ENCODE measurements around the gene NCAPD2.

The NCAPD2 gene

GRCh38 chr12:6563448-6564050 is 69.6 kb downstream of the NCAPD2 start:
- no peak overlapping the region for H2AK5ac ChIP-seq (ENCODE audit: low read length)
- no peak overlapping the region for H3K18ac ChIP-seq (ENCODE audit: low read length)
- peaks cover 18% of the 10 kb centered on the region for H3K79me2 ChIP-seq (ENCODE audit: control insufficient read depth, insufficient read depth, low read length)
- no peak overlapping the region for H2BK5ac ChIP-seq (ENCODE audit: low read length)
- peaks cover 21% of the 10 kb centered on the region for H3K36me3 ChIP-seq (ENCODE audit: control insufficient read depth, insufficient read depth, low read length)
- H3K79me1 ChIP-seq (ENCODE audit: low read length): peaks cover 16% of the 10 kb centered on the region
- H3K23ac ChIP-seq (ENCODE audit: low read length): no peak overlapping the region
- H3K4me1 ChIP-seq (ENCODE audit: control insufficient read depth, low read depth, low read length): no peaks in the 10 kb centered on the region
- no peak overlapping the region for H3K9ac ChIP-seq (ENCODE audit: low read length)
- no peak overlapping the region for H4K8ac ChIP-seq (ENCODE audit: low read depth, low read length)
- no peak overlapping the region for H4K5ac ChIP-seq (ENCODE audit: low read length)
- H3K56ac ChIP-seq (ENCODE audit: low read length): no peak overlapping the region
- no CpG with 5 or more reads among the region's 8 CpGs for WGBS (ENCODE audit: extremely low coverage, insufficient coverage, low lambda C conversion rate)
- H3K27ac ChIP-seq (ENCODE audit: low read depth, low read length): no peak overlapping the region
- H3K4me2 ChIP-seq (ENCODE audit: low read length): no peak overlapping the region
- H2BK120ac ChIP-seq (ENCODE audit: low read depth, low read length): no peak overlapping the region
- H3K27me3 ChIP-seq (ENCODE audit: insufficient read depth, low read length, poor library complexity): no peaks in the 10 kb centered on the region
- H3K4ac ChIP-seq (ENCODE audit: low read depth, low read length): no peak overlapping the region
- DNase-seq: peak; percentile 73
- H2BK15ac ChIP-seq (replicated peaks; ENCODE audit: low read depth): no peak overlapping the region
- H3K4me3 ChIP-seq (ENCODE audit: low read length): no peak overlapping the region

GRCh38 chr12:6567112-6567670 is 73.3 kb downstream of the NCAPD2 start:
- H2BK5ac ChIP-seq (ENCODE audit: low read length): no peak overlapping the region
- H2AK5ac ChIP-seq (ENCODE audit: low read length): no peak overlapping the region
- H3K36me3 ChIP-seq (ENCODE audit: control insufficient read depth, insufficient read depth, low read length): peaks cover 14% of the 10 kb centered on the region
- H3K56ac ChIP-seq (ENCODE audit: low read length): peak overlapping the region; percentile 100
- H3K4ac ChIP-seq (ENCODE audit: low read depth, low read length): no peak overlapping the region
- H2BK120ac ChIP-seq (ENCODE audit: low read depth, low read length): no peak overlapping the region
- no peaks in the 10 kb centered on the region for H3K27me3 ChIP-seq (ENCODE audit: insufficient read depth, low read length, poor library complexity)
- no peaks in the 10 kb centered on the region for H3K4me1 ChIP-seq (ENCODE audit: control insufficient read depth, low read depth, low read length)
- WGBS (ENCODE audit: extremely low coverage, insufficient coverage, low lambda C conversion rate): no CpG with 5 or more reads among the region's 8 CpGs
- no peak overlapping the region for H3K18ac ChIP-seq (ENCODE audit: low read length)
- H3K23ac ChIP-seq (ENCODE audit: low read length): no peak overlapping the region
- H3K27ac ChIP-seq (ENCODE audit: low read depth, low read length): no peak overlapping the region
- H4K8ac ChIP-seq (ENCODE audit: low read depth, low read length): no peak overlapping the region
- H4K5ac ChIP-seq (ENCODE audit: low read length): no peak overlapping the region
- peaks cover 18% of the 10 kb centered on the region for H3K79me2 ChIP-seq (ENCODE audit: control insufficient read depth, insufficient read depth, low read length)
- peak overlapping the region; percentile 100 for H3K9ac ChIP-seq (ENCODE audit: low read length)
- H3K4me2 ChIP-seq (ENCODE audit: low read length): peak overlapping the region; percentile 66
- DNase-seq: peak; percentile 30
- peak overlapping the region; percentile 100 for H3K4me3 ChIP-seq (ENCODE audit: low read length)
- H3K79me1 ChIP-seq (ENCODE audit: low read length): peaks cover 14% of the 10 kb centered on the region
- no peak overlapping the region for H2BK15ac ChIP-seq (replicated peaks; ENCODE audit: low read depth)

DNA sequence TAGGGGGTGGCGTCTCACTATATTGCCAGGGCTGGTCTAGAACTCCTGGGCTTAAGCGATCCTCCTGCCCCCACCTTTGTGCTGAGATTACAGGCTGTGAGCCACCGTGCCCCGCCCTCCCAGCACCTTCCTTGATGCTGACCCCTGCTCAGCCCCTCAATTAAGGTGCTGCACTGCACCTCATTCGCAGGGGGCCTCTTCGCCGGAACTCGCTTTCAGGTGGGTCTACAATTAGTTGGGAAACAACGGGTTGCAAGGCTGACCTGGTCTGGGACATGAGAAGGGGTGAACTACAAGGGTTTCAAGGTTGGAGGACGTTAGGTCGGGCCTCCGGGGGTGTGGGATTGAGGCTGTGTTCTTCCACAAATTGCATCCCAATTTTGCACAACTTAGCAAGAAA is 75.4 kb downstream of the NCAPD2 start:
- no peak overlapping the region for H3K23ac ChIP-seq (ENCODE audit: low read length)
- no peak overlapping the region for H3K4ac ChIP-seq (ENCODE audit: low read depth, low read length)
- peaks cover 18% of the 10 kb centered on the region for H3K79me2 ChIP-seq (ENCODE audit: control insufficient read depth, insufficient read depth, low read length)
- WGBS (ENCODE audit: extremely low coverage, insufficient coverage, low lambda C conversion rate): no CpG with 5 or more reads among the region's 12 CpGs
- H2BK120ac ChIP-seq (ENCODE audit: low read depth, low read length): no peak overlapping the region
- H2BK15ac ChIP-seq (replicated peaks; ENCODE audit: low read depth): no peak overlapping the region
- no peak overlapping the region for H4K5ac ChIP-seq (ENCODE audit: low read length)
- H3K4me3 ChIP-seq (ENCODE audit: low read length): no peak overlapping the region
- H3K27ac ChIP-seq (ENCODE audit: low read depth, low read length): no peak overlapping the region
- no peak overlapping the region for H3K4me2 ChIP-seq (ENCODE audit: low read length)
- H3K36me3 ChIP-seq (ENCODE audit: control insufficient read depth, insufficient read depth, low read length): peaks cover 10% of the 10 kb centered on the region
- no peak overlapping the region for H3K56ac ChIP-seq (ENCODE audit: low read length)
- peaks cover 14% of the 10 kb centered on the region for H3K79me1 ChIP-seq (ENCODE audit: low read length)
- H2BK5ac ChIP-seq (ENCODE audit: low read length): no peak overlapping the region
- no peak for DNase-seq
- H3K27me3 ChIP-seq (ENCODE audit: insufficient read depth, low read length, poor library complexity): no peaks in the 10 kb centered on the region
- H3K9ac ChIP-seq (ENCODE audit: low read length): no peak overlapping the region
- H3K4me1 ChIP-seq (ENCODE audit: control insufficient read depth, low read depth, low read length): no peaks in the 10 kb centered on the region
- H3K18ac ChIP-seq (ENCODE audit: low read length): no peak overlapping the region
- no peak overlapping the region for H2AK5ac ChIP-seq (ENCODE audit: low read length)
- no peak overlapping the region for H4K8ac ChIP-seq (ENCODE audit: low read depth, low read length)

- H4K8ac ChIP-seq (ENCODE audit: low read depth, low read length): no peak overlapping the region
- no peak overlapping the region for H2BK15ac ChIP-seq (replicated peaks; ENCODE audit: low read depth)
- H3K23ac ChIP-seq (ENCODE audit: low read length): no peak overlapping the region
- peaks cover 12% of the 10 kb centered on the region for H3K36me3 ChIP-seq (ENCODE audit: control insufficient read depth, insufficient read depth, low read length)
- no peaks in the 10 kb centered on the region for H3K27me3 ChIP-seq (ENCODE audit: insufficient read depth, low read length, poor library complexity)
- no peaks in the 10 kb centered on the region for H3K4me1 ChIP-seq (ENCODE audit: control insufficient read depth, low read depth, low read length)
- WGBS (ENCODE audit: extremely low coverage, insufficient coverage, low lambda C conversion rate): no CpG with 5 or more reads among the region's 7 CpGs
- no peak overlapping the region for H3K9ac ChIP-seq (ENCODE audit: low read length)
- H3K79me1 ChIP-seq (ENCODE audit: low read length): peaks cover 14% of the 10 kb centered on the region
- H3K56ac ChIP-seq (ENCODE audit: low read length): no peak overlapping the region
- no peak overlapping the region for H2AK5ac ChIP-seq (ENCODE audit: low read length)
- DNase-seq: no peak
- H3K79me2 ChIP-seq (ENCODE audit: control insufficient read depth, insufficient read depth, low read length): peaks cover 18% of the 10 kb centered on the region
- no peak overlapping the region for H2BK5ac ChIP-seq (ENCODE audit: low read length)
- H3K4me3 ChIP-seq (ENCODE audit: low read length): no peak overlapping the region
- H2BK120ac ChIP-seq (ENCODE audit: low read depth, low read length): no peak overlapping the region
- no peak overlapping the region for H3K4ac ChIP-seq (ENCODE audit: low read depth, low read length)
- no peak overlapping the region for H3K4me2 ChIP-seq (ENCODE audit: low read length)
- H3K18ac ChIP-seq (ENCODE audit: low read length): no peak overlapping the region
- no peak overlapping the region for H4K5ac ChIP-seq (ENCODE audit: low read length)
- no peak overlapping the region for H3K27ac ChIP-seq (ENCODE audit: low read depth, low read length)
These were observed 75.9 kb downstream of the NCAPD2 start for GRCh38 chr12:6569786-6570185.

GRCh38 chr12:6570264-6570887 is 76.5 kb downstream of the NCAPD2 start:
- no peaks in the 10 kb centered on the region for H3K4me1 ChIP-seq (ENCODE audit: control insufficient read depth, low read depth, low read length)
- H3K23ac ChIP-seq (ENCODE audit: low read length): no peak overlapping the region
- H2AK5ac ChIP-seq (ENCODE audit: low read length): no peak overlapping the region
- H4K8ac ChIP-seq (ENCODE audit: low read depth, low read length): no peak overlapping the region
- no peak overlapping the region for H4K5ac ChIP-seq (ENCODE audit: low read length)
- H2BK15ac ChIP-seq (replicated peaks; ENCODE audit: low read depth): no peak overlapping the region
- peak; percentile 83 for DNase-seq
- no peak overlapping the region for H3K4ac ChIP-seq (ENCODE audit: low read depth, low read length)
- H3K4me2 ChIP-seq (ENCODE audit: low read length): no peak overlapping the region
- peaks cover 18% of the 10 kb centered on the region for H3K79me2 ChIP-seq (ENCODE audit: control insufficient read depth, insufficient read depth, low read length)
- H3K56ac ChIP-seq (ENCODE audit: low read length): no peak overlapping the region
- no peak overlapping the region for H2BK5ac ChIP-seq (ENCODE audit: low read length)
- no peak overlapping the region for H3K9ac ChIP-seq (ENCODE audit: low read length)
- no CpG with 5 or more reads among the region's 7 CpGs for WGBS (ENCODE audit: extremely low coverage, insufficient coverage, low lambda C conversion rate)
- H3K27me3 ChIP-seq (ENCODE audit: insufficient read depth, low read length, poor library complexity): no peaks in the 10 kb centered on the region
- no peak overlapping the region for H3K4me3 ChIP-seq (ENCODE audit: low read length)
- H3K18ac ChIP-seq (ENCODE audit: low read length): no peak overlapping the region
- peaks cover 14% of the 10 kb centered on the region for H3K79me1 ChIP-seq (ENCODE audit: low read length)
- H3K36me3 ChIP-seq (ENCODE audit: control insufficient read depth, insufficient read depth, low read length): peaks cover 12% of the 10 kb centered on the region
- no peak overlapping the region for H2BK120ac ChIP-seq (ENCODE audit: low read depth, low read length)
- no peak overlapping the region for H3K27ac ChIP-seq (ENCODE audit: low read depth, low read length)

Data from mesendoderm (in vitro differentiated cells).